Measurements from ENCODE around the gene NCOA1. TPM values are rescaled to one million over a fixed set of nuclear protein-coding genes. Genes with fewer than 3 reads are reported as not detected.

NCOA1 gene
- polyA plus RNA-seq, 1 donor: 110 TPM

Other genes starting within 250 kb of the NCOA1 start
- 20.1 TPM for gene ITSN2, start 130.7 kb upstream of the NCOA1 start, polyA plus RNA-seq (ENCODE audit: insufficient read length)

Data from forelimb muscle (tissue), 1 donor.